Right atrium auricular region (tissue), 2 donors: Measurements from ENCODE around the gene TMEM163. TPM values are rescaled to one million over a fixed set of nuclear protein-coding genes. Genes with fewer than 3 reads are reported as not detected.
A peak's percentile ranks its signal among the peaks of the same experiment; 100 is the strongest.

Experiments
- DNase-seq: peaks from one replicate; pipeline ENCODE4 v3.0.0-alpha.2; 2019; ENCODE audit warnings: low spot score
- H3K27ac ChIP-seq, 2 donors: fragments of 200-600 bp; sonication (generic); 1 replicate in 1 of 2; 2 replicates in 1 of 2; pipeline ENCODE4 v1.5.1; 2016 to 2019
- H3K27me3 ChIP-seq, 2 donors: fragments of 200-600 bp; sonication (generic); one replicate each; pipeline versions ENCODE4 v1.5.1 to v1.6.0; 2017 to 2019
- H3K36me3 ChIP-seq: fragments of 200-600 bp; sonication (generic); one replicate; pipeline ENCODE4 v1.5.1; 2016
- H3K4me1 ChIP-seq, 2 donors: fragments of 200-600 bp; sonication (generic); one replicate each; pipeline versions ENCODE4 v1.5.1 to v1.6.0; 2017 to 2019
- H3K4me3 ChIP-seq, 2 donors: fragments of 200-600 bp; sonication (generic); 1 replicate in 1 of 2; 2 replicates in 1 of 2; pipeline ENCODE4 v1.5.1; 2017 to 2019; ENCODE audit warnings: mild to moderate bottlenecking in 1 of 2, moderate library complexity in 1 of 2
- H3K9me3 ChIP-seq, 2 donors: fragments of 200-600 bp; sonication (generic); one replicate each; pipeline ENCODE4 v1.5.1; 2019
- total RNA-seq, 2 donors: library from RNA; depleted of rRNA; stranded (reverse); fragments of >200 nt; gene quantifications; one replicate each; pipeline ENCODE4 v1.1.0, GENCODE V29; 2016
- TF ChIP-seq, protein P1 (sequence below), 2 donors: fragments of 200-600 bp; sonication (generic); IDR thresholded peaks; one replicate each; pipeline ENCODE4 v1.5.1; 2019; ENCODE audit warnings: antibody characterized with exemption in 2 of 2

The TMEM163 gene
- total RNA-seq, 2 donors from 2014 or later = 3.1 to 8.9 TPM

DNA sequence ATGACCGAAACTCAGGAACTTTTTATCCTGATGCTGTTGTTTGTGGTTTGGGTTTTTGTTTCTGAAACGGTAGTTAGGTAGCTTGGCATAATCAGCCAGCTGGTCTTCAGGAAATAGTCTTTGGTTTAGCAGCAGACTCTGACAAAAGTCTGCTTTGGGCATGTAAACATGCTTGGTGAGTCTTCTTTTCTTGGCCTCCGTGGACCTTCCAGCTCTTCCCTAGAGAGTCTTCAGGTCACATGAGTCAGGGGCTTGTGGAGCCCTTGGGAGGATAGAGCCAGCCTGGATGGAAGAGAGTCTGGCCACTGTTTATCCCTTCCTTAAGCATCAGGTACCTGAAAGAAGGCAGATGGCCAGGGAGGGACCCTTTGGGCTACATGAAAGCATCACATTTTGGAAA is 310.4 kb downstream of the TMEM163 start:
- no peaks in the 10 kb centered on the region for H3K27me3 ChIP-seq
- H3K4me3 ChIP-seq = no peak overlapping the region
- peaks cover 0 to 48% of the 10 kb centered on the region in 2 donors for H3K4me1 ChIP-seq
- H3K9me3 ChIP-seq = no peaks in the 10 kb centered on the region
- H3K36me3 ChIP-seq = no peaks in the 10 kb centered on the region
- DNase-seq = no peak
- TF ChIP-seq, protein P1, sequence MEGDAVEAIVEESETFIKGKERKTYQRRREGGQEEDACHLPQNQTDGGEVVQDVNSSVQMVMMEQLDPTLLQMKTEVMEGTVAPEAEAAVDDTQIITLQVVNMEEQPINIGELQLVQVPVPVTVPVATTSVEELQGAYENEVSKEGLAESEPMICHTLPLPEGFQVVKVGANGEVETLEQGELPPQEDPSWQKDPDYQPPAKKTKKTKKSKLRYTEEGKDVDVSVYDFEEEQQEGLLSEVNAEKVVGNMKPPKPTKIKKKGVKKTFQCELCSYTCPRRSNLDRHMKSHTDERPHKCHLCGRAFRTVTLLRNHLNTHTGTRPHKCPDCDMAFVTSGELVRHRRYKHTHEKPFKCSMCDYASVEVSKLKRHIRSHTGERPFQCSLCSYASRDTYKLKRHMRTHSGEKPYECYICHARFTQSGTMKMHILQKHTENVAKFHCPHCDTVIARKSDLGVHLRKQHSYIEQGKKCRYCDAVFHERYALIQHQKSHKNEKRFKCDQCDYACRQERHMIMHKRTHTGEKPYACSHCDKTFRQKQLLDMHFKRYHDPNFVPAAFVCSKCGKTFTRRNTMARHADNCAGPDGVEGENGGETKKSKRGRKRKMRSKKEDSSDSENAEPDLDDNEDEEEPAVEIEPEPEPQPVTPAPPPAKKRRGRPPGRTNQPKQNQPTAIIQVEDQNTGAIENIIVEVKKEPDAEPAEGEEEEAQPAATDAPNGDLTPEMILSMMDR (IDR thresholded peaks at IDR 0.05) = no peak
- H3K27ac ChIP-seq = peak overlapping the region; percentile 46 to 80

DNA sequence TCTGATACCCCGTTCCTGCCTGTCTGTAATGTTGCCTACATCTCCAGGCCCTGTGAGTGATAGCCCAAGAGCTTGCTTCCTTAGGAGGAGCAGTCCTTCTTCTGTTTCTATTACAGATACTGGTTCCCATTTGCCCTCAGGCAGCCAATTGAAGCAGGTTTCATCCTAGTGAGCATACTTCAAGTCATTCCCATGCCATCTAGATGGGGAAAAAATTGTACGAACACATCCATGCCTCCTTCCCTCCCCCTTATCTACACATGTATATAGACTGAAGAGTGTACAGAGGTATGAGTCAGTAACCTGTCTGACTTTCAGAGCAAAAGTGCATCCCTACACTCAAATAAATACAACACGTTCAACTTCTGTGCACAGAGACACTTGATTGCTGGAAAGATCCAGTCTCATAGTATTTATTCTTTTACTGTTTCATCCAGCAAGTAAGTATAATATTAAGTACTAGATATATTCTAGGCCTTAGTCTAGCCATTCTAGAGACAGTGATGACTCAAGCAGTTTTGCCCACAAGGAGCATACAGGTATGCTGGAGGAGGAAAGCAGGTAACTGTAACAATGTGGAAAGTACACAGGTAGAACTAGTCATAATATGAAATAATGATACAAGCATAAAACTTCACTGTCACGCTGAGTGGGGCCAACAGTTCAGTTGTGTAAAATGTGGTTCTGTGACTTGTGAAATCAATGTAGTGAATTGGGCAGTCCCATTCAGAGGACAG is 311.5 kb downstream of the TMEM163 start:
- Histone ChIP-seq H3K27ac (no peak overlapping the region), H3K4me3 (no peak overlapping the region), H3K36me3 (no peaks in the 10 kb centered on the region), H3K4me1 (peaks cover 0 to 54% of the 10 kb centered on the region in 2 donors), H3K27me3 (no peaks in the 10 kb centered on the region), H3K9me3 (no peaks in the 10 kb centered on the region)
- TF ChIP-seq, protein P1 (IDR thresholded peaks at IDR 0.05) = no peak
- DNase-seq = no peak

DNA sequence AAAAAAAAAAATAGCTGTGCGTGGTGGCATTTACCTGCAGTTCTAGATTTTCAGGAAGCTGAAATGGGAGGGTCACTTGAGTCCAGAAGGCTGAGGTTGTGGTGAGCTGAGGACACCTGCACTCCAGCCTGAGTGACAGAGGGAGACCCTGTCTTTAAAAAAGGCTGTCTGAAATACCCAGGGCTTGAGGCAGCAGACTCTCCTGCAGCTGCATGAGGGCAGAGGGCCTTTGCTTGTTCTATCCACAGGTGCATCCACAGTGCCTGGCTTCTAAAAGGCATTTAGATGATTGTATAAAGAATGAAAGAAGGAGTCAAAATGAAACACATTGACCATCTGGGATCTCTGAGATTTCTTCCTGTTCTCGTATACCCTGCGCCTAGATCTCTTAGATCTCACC is 312.1 kb downstream of the TMEM163 start:
- H3K4me3 ChIP-seq = no peak overlapping the region
- H3K27me3 ChIP-seq = no peaks in the 10 kb centered on the region
- H3K36me3 ChIP-seq = no peaks in the 10 kb centered on the region
- TF ChIP-seq, protein P1 (IDR thresholded peaks at IDR 0.05) = no peak
- peaks cover 0 to 54% of the 10 kb centered on the region in 2 donors for H3K4me1 ChIP-seq
- no peaks in the 10 kb centered on the region for H3K9me3 ChIP-seq
- no peak overlapping the region for H3K27ac ChIP-seq
- no peak for DNase-seq

DNA sequence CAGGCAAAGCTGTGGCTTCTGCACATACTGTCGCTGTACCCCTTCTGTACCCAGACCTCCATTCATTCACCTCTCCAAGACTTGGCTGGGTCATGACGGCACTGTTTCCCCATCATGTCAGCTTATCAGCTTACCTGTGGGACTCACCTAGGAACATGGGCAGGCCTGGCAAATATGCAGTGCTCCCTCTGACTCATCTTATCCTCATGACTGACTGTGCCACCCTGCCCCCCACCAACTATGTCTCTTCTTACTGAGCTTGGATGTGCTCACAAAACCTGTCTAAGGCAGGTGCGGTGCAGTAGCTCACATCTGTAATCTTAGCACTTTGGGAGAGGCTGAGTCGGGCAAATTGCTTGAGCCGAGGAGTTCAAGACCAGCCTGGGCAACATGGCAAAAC is 312.5 kb downstream of the TMEM163 start:
- no peaks in the 10 kb centered on the region for H3K9me3 ChIP-seq

More for the DNA sequence above, 312.5 kb downstream of the TMEM163 start:
- Histone ChIP-seq H3K36me3 (no peaks in the 10 kb centered on the region), H3K4me3 (no peak overlapping the region), H3K27ac (no peak overlapping the region), H3K27me3 (no peaks in the 10 kb centered on the region), H3K4me1 (peaks cover 0 to 54% of the 10 kb centered on the region in 2 donors)
- TF ChIP-seq, protein P1 (IDR thresholded peaks at IDR 0.05) = no peak
- DNase-seq = no peak

Other genes starting within 250 kb of the TMEM163 start
- gene ACMSD, start 119.6 kb upstream of the TMEM163 start, total RNA-seq = not detected
- gene CCNT2, start 199.8 kb upstream of the TMEM163 start, total RNA-seq = 10 to 100 TPM; 12.0 to 12.5 TPM